Activated CD4-positive, alpha-beta T cell treated with anti-CD3 and anti-CD28 coated beads for 48 hours (primary cell): Measurements from ENCODE around the gene PASK.

ENCODE experiments used
- DNase-seq: peaks from one replicate; pipeline ENCODE4 v3.0.0-alpha.2; 2020

PASK gene

DNA sequence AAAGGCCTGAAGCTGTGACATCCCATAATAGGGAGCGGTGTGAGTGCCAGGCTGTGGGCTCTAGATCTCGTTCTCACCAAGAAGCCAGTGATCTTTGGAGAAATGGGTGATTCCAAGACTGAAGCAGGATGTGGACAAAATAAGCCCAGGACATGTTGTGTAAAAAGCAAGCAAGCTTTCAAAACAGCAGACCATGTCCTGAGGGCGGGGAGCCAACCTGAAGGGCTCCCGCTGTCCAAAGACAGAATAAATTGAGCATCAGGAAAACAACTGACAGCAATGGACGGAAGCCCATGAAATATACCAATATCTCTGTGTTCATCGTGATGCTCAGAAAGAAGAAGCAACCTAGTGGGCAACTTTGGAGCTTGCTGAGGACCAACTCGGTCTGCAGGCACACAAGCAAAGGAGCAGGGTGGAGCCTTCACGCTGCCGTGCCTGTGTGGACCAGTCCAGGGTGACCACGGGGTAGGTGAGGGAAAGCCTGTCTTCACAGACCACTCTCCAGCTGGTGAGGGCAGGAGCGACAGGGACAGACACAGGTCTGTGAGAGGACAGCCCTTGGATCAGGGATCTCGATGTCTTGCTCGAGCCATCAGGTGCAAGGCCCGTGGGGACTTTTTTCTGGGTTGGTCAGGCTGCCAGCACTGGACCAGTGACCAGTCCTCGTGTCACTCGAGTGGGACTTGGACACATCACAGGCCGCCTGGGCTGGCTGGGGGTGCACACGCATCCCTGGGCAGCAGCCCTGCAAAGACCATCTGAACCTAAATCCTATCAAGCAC, 68.7 kb downstream of the PASK start:
- DNase-seq: no peak

DNA sequence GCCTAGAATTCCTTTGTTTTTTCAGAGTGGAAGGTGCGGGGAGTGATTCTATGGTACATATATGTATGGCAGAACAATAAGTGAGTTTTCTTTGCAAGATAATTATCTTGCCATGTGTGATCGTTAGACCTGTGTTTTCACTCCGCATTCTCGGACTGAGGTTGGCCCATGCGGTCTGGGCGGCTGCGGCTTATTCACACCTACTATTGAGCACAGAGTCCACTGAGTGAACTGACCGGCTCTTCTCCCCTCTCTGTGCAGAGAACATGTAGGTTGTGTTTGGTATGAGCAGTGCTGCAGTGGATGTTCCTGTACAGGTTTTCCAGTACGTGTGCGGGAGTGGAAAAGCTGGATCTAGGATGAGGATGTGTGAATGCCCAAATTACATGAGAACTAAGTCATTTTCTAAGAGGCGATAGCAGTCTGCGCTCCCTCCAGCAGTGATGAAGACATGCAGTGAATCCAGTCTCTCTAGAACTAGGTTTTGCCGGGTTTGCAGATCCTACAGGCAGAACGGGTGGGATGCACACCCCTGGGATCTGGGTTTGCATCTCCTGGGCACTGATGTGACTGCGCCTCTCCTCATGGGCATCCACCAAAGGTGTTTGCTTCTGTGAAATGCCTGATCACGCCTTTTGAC, 74.3 kb downstream of the PASK start:
- no peak for DNase-seq

DNA sequence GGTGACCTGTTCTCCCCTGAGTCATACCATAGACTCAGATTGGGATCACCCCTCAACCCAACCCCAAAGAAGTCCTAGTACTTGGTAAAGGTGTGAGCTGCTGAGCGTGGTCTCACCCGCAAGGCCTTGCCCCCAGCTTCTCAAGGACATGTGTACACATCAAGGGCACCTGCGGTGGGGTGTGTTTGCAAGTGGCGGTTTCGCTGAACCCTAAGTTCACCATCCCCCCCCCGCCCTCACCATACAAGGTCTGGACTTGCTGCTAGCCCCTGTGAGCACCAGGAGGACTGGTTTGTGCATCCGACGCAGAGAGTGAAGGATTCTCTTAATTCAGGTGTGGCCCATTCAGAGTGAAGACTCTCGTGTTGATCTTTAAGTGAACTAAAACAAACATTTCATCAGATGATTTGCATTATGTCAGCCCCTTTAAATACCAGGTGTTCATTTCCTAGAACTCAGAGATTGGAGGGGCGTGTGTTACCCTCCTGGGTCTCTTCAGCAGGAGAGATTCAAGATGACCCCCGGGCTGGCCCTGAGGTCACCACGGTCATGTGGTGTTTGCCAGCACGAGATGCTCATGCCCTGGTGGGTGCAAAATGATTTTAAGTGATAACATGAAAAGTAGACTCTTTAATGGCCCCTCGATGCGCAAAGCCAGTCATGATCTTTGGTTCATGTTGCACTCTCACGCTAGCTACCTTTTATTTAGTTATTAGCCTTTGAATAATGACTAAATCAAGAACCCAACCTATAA, 75.0 kb downstream of the PASK start:
- DNase-seq: no peak

DNA sequence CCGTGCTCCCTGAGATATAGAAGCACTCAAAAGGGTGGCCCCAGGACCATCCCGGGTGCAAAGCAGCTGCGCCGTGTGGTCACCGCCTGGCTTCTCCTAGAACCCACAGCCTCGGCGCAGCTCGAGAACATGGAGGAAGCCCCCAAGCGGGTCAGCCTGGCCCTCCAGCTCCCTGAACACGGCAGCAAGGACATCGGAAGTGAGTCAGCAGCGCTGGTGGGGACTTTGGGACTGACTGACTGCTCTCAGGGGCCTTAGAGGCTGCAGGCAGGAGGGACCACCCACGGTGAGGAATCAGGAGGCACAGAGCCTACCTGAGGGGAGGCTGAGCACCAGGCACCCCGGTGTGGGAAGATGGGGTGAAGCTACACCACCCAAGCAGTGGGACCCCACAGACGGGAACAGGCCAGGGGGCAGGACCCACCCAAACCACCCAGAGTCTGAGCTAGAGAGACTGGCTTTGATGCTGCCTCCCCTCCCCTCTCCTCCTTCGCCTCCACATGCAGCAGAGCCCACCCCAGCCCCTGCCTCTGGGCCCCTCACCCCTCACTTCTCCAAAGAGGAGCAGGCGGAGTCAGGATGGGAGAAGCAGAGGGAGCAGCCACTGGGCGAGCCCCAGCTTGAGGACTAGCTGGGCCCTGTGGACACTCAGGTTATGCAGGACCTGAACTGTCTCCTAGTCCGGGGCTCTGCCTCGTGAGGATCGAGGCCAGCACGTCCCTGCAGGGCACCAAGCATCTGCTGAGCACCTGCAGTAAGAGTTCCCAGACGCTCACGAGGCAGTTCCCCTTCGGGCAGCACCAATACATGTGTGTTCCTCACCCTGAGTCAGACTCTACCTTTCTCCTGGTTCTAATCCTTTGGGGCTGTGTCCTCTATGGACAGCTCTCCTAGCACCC, 75.9 kb downstream of the PASK start:
- DNase-seq: no peak

DNA sequence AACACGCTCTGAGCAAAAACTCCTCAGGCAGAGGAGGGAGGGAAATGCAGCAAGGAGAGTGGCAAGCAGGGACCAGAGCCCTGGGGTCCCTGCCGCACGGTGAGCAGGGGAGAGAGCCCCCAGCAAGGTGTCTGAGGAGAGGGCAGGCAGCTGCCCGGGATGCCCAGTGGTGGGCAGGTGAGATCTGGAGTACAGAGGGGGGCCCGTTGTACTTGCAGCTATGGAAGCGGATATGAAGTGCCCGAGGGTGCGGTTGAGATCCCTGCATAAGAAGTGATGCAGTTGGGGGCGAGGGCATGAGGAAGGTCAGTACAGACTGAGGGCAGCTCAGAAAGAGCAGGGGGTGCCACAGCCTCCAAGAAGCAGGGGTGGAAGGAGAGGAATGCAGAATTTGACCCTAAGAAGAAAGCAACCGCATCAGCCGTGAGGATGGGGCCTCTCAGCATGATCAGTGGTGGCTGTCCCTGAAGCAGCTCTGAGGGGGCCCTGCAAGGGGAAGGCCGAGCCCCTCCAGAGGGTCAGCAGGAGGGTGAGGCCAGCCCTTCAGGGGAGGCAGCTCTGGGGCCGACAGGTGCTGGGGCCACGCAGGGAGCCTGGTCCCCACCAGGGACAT, 76.6 kb downstream of the PASK start:
- no peak for DNase-seq

DNA sequence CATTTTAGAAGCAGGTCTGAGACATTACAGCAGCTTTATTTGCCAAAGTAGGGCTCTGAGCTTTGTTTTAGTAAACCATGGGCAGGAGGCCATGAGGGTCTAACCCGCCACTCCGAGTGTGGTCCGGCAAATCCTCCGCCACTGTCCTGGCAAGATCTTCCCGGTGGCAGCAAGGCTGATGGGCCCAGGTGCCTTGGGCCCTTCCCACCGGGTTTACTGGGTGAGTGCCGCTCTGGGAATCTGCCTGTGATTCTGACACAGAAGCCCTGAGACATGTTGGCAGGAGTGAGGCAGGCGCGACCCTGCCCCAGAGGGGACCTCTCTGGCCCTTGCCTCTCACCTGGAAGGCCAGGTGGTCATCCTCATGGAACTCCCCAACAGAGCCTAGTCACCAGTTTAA, 77.1 kb downstream of the PASK start:
- DNase-seq: no peak

DNA sequence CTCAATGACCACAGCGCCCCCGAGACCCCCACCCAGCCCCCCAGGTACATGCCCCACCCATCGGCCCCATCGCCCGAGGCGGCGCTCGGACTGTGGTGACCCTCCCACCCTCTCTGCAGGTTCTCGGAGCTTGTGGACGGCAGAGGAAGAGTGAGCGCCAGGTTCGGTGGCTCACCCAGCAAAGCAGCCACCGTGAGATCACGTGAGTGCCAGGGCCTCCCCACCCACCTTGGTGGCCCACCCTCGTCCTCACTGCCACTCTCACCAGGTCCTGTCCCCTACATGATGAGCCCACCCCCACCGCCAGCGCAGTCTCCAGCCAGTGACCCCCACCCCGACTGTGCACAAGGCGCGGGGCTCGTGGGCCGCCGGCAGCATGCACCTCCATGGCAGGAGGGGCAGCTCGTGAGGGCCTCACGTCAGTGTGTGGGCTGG, 77.6 kb downstream of the PASK start:
- no peak for DNase-seq

DNA sequence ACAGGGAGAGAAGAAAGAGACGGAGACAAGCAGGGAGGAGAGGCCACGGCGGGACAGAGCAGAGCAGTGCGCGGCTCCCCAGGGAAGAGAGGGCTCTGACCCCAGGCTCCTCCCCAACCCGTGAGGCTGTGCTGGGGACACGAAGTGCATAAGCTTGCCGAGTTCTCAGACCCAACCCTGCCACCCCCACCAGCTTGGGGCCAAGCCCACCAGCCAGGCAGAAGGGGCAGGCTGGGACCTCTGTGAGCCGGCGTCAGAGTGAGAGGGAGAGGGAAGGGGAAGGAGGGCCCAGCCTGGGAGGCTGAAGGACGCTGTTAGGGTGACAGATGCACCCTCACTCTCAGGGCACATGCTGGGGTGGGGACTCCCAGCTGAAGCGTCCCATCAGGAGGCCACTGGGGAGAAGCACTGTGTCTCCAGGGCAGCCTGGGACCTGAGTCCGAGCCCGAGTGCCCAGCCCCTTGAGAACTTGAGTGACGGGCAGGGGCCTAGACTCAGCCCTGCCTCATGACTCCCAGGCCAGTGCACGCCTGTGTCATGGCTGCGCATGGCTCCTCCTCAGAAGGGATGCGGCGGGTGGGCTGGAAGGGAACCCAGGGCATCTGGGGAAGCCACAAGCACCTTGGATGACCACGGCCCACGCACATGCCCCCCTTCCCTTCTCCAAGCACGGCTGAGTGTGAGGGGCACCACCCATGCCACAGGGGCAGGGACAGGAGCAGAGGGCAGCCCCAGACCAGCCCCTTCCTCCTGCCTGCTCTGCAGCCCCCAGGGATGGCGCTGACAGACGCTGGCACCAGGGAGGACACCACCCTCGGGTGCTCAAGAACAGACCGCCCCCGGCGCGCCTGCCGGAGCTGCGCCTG, 78.2 kb downstream of the PASK start:
- no peak for DNase-seq

DNA sequence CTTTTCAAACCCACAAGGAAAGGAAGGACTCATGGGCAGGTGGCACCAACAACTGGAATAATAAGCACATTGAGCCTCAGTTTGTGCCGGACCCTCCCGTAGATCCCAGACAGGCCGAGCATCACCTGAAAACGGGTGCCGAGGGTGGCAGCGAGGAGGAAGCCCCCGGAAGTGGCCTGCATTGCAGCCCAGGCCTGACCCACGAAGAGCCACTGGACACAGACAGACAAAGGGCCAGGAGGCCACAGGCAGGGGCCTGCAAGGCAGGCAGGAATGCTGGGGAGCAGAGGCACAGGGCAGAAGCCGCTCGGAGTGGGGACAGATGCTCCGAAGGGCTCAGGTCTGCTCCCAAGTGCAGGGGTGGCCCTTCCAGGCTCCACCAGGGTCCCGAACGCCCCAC, 78.9 kb downstream of the PASK start:
- no peak for DNase-seq

DNA sequence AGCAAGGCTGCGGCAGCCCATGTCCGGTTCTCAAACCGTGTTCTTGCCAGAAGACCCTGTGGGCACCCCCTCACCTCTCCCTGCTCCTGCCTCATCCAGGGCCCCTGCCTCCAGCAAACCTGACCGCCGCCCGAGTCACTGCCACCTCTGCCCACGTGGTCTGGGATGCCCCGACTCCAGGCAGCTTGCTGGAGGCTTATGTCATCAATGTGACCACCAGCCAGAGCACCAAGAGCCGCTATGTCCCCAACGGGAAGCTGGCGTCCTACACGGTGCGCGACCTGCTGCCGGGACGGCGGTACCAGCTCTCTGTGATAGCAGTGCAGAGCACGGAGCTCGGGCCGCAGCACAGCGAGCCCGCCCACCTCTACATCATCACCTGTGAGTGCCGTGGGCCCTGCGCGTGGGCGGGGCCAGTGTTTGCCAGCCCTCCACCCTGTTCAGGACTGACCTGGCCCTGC, 79.4 kb downstream of the PASK start:
- DNase-seq: no peak

DNA sequence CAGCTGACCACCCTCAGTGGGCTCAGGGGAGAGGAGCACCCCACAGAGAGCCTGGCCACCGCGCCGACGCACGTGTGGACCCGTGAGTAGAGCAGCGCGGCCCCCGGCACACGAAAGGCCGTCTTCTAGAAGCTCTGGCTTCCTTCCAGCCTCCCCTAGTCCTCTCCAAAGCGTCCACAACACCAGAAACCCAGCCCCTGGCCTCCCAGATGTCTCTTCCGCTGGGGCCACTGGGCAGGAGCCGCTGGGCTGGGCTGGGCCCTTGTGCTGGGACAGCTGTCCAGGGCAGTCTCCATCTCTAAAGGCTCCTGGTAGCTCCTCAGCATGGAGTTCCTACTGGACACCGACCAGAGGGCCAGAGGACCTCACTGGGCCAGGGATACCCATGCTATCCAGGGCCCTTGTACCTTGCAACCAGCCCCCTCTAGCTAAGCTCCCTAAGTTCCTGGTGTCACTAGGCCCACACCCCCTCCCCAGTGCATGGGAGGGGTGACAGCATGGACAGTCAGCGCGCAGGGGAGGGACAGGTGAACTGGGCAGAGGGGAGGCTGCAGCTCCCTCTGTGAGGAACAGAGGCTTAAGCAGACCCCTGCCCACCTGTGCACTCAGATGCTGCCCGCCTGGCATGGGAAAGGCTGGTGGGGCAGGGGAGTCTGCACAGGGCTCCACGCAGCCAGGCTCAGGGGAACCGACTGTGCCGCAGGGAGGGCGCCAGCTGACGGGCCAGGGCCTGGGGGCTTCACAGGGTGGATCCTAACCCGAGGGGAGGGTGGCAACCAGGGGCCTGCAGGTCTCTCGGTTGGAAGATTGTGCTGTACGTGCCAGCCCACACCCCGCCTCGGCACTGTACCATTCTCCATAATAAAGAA, 80.1 kb downstream of the PASK start:
- no peak for DNase-seq

DNA sequence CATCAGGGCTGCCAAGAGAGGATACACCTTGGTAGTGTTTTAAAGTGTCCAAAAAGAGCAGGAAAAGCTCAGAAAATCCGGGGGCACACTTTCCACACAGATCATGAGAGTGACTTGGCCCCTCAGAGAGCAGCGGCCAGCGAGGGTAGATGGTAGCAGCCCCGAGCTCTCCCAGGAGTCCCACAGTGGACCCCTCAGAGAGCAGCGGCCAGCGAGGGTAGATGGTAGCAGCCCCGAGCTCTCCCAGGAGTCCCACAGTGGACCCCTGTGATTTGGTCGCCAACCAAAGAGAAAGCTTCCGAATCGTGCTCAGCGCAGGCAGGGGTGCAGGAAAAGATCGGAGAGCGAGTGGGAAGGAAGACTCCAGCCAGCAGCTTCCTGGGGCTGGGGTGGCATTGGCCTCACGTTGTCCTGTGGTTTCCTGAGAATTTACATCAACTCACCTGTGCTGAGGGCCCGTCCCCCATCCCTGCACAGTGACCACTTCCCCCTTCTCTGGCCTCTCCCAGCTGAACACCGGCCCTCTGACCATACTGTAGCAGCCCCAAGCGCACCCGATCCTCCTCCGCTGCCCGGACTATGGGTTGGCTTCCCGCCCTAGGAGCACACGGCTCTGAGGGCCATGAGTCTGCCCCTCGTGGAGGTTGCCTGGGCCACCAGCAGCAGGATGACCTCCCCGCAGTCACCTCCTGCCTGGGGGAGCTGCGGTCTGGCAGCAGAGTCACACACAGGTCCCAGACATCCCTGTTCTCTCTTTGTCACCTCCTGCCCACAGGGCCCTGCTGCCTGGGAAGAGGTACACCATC, 80.9 kb downstream of the PASK start:
- DNase-seq: no peak

DNA sequence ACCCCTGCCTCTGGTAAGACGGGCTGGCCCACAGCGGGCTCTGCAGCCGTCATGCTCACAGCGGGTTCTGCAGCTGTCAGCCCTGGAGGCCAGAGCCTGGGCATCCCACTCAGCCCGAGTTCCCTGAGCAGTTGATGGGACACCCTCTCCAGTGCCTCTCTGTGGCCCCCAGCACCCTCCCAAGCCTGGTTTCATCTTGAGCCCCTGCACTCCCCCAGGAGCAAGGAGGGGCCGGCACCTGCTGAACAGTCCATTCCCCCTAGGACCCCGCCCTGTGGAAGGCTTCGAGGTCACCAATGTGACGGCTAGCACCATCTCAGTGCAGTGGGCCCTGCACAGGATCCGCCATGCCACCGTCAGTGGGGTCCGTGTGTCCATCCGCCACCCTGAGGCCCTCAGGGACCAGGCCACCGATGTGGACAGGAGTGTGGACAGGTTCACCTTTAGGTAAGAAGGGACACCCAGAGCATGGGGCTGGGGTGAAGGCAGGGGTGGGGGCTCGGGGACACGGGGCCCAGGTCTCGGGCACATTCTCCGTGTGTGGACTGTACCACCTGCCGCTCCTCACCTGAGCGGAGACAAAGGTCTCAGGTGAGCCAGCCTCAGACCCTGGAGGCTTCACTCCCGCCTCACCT, 81.7 kb downstream of the PASK start:
- no peak for DNase-seq

DNA sequence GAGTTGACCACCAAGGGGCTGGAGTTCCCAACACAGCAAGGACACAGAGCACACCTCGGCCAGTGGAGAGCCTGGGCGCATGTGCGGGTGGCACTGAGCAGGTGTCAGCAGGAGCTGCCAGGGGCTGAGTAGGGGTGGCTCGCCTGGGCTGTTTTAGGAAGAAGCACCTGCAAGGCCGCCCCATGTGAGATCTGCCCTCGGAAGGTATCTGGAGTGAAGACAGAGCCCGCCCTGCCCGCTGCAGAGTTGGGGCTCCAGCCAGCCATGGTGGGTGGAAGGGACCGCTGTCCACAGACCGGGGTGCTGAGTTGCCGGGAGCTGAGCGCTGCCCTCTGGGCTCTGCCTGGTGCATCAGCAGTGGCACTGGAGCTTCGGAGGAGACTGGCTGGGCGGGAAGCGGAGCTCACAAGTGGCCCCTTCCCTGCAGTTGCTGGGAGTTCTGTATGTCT, 82.4 kb downstream of the PASK start:
- DNase-seq: no peak

DNA sequence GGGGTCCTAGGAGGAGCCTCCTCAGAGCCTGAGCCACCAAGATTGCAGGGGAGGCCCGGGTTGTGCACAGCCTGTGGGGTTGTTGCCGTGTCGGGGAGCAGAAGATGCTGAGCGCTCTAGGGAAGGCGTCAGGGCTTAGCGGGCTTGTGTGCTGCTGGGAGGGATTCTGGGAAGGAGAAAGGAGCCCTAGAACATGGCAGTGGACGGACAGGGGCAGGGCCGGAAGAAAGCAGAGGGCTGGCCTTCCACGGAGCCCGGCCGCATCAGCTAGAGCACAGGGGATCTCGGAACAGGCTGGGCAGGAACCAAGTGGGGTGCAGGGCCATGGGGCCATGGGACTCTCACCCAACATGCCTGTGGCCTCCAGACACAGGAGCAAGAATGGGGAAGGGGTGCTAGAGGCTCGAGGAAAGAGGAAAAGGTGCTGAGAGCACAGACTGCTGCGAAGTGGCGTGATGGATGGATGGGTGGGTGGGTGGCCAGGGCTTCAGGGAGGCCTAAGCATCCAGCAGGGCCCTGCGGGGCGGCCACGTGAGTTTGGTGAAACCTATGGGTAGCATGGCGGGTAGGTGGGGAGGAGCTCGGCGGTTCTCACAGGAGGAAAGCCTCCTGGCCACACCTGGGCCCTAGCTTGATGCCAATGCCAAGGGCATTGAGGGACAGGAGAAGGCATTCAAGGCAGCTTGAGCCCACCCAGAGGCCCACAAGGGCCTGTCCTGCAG, 82.9 kb downstream of the PASK start:
- no peak for DNase-seq

DNA sequence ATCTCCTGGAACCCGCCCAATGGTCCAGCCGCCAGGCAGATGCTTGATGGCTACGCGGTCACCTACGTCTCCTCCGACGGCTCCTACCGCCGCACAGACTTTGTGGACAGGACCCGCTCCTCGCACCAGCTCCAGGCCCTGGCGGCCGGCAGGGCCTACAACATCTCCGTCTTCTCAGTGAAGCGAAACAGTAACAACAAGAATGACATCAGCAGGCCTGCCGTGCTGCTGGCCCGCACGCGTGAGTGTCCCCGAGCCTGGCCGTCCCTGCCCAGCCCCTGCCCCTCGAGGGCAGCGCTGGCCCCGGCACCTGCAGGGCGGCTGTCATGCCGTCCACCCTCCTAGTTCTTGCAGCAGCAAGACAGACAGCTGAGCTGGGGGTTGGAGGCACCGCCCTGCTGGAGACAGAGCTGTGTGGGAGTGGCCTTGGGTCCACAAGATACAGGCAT, 83.9 kb downstream of the PASK start:
- no peak for DNase-seq

DNA sequence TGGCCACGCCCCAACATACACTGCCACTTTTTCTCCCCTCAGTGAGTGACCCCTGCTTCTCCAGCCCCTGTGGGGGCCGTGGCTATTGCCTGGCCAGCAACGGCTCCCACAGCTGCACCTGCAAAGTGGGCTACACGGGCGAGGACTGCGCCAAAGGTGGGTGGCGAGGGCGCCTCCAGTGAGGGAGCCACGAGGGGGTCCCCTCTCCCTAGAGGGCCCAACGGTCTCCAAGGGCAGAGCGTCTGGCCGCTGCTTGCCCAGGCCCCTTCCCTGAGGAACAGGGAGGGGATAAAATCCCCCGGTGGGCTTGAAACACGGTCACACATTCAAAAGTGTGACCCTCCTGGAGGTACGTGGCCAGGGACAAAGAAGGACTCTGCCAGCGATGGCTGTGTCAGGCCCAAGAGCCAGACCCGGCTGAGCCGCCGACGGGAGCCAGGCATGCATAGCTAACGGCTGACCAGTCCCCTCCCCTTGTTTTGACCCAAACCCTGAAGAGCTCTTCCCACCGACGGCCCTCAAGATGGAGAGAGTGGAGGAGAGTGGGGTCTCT, 84.4 kb downstream of the PASK start:
- no peak for DNase-seq
